IPS DF 6.9 (cell line): ENCODE data around the gene KNL1.

Experiments
- DNase-seq: peaks from one replicate; pipeline ENCODE4 v3.0.0-alpha.2; 2013; ENCODE audit warnings: low read depth, low spot score
- H3K27ac ChIP-seq: one replicate; pipeline ENCODE4 v1.5.1; 2013; ENCODE audit warnings: low read length, control low read depth
- H3K27me3 ChIP-seq: 2 replicates; pipeline ENCODE4 v1.6.1; 2013; ENCODE audit warnings: mild to moderate bottlenecking, low read length; ENCODE audit not compliant: control insufficient read depth, insufficient read depth
- H3K36me3 ChIP-seq: 2 replicates; pipeline ENCODE4 v1.6.1; 2013; ENCODE audit warnings: low read length; ENCODE audit not compliant: control insufficient read depth, insufficient read depth
- H3K4me1 ChIP-seq: 2 replicates; pipeline ENCODE4 v1.6.1; 2013; ENCODE audit warnings: low read length; ENCODE audit not compliant: control insufficient read depth, insufficient read depth
- H3K4me3 ChIP-seq: 2 replicates; pipeline ENCODE4 v1.5.1; 2013; ENCODE audit warnings: mild to moderate bottlenecking, low read length
- H3K9me3 ChIP-seq: 2 replicates; pipeline ENCODE4 v1.6.1; 2013; ENCODE audit warnings: low read length, inconsistent platforms; ENCODE audit not compliant: control insufficient read depth, insufficient read depth
- WGBS: extraction: QIAGEN DNeasy Blood & Tissue Kit; methylation state at CpG from one replicate; pipeline ENCODE4 v1.1.7; 2013; ENCODE audit warnings: mixed read lengths, missing lambda C conversion rate; ENCODE audit not compliant: insufficient read length, insufficient coverage; 5-methylcytosine and 5-hydroxymethylcytosine counted together

KNL1 gene

GRCh38 chr15:40584191-40584590 is 9.9 kb upstream of the KNL1 start:
- Histone ChIP-seq H3K36me3 (no peaks in the 10 kb centered on the region), H3K27me3 (no peaks in the 10 kb centered on the region; the same call in 1 of the 2 replicates), H3K4me1 (no peaks in the 10 kb centered on the region), H3K9me3 (no peaks in the 10 kb centered on the region), H3K27ac (no peak overlapping the region), H3K4me3 (no peak overlapping the region)
- DNase-seq = no peak
- no CpG with 5 or more reads among the region's 2 CpGs for WGBS

- H3K4me3 ChIP-seq = no peak overlapping the region
- no peaks in the 10 kb centered on the region; the same call in 1 of the 2 replicates for H3K4me1 ChIP-seq
Measured at GRCh38 chr15:40590667-40591050, 3.4 kb upstream of the KNL1 start.

GRCh38 chr15:40591389-40591788 is 2.7 kb upstream of the KNL1 start:
- no peaks in the 10 kb centered on the region for H3K9me3 ChIP-seq
- no peaks in the 10 kb centered on the region for H3K27me3 ChIP-seq
- no peaks in the 10 kb centered on the region for H3K36me3 ChIP-seq
- no peak overlapping the region for H3K4me3 ChIP-seq
- no peak for DNase-seq
- H3K4me1 ChIP-seq = no peaks in the 10 kb centered on the region; the same call in 1 of the 2 replicates
- no peak overlapping the region for H3K27ac ChIP-seq
- no CpG with 5 or more reads among the region's 8 CpGs for WGBS

More at GRCh38 chr15:40590667-40591050, 3.4 kb upstream of the KNL1 start:
- no peaks in the 10 kb centered on the region for H3K27me3 ChIP-seq
- no peak overlapping the region for H3K27ac ChIP-seq
- H3K36me3 ChIP-seq = no peaks in the 10 kb centered on the region
- no peak for DNase-seq
- H3K9me3 ChIP-seq = no peaks in the 10 kb centered on the region
- no CpG with 5 or more reads among the region's 12 CpGs for WGBS

GRCh38 chr15:40593165-40593564 is 884 bp upstream of the KNL1 start:
- Histone ChIP-seq H3K9me3 (no peaks in the 10 kb centered on the region), H3K4me3 (no peak overlapping the region), H3K36me3 (no peaks in the 10 kb centered on the region), H3K27me3 (no peaks in the 10 kb centered on the region), H3K27ac (no peak overlapping the region), H3K4me1 (no peaks in the 10 kb centered on the region; the same call in 1 of the 2 replicates)
- no peak for DNase-seq
- no CpG with 5 or more reads among the region's 2 CpGs for WGBS

- no CpG with 5 or more reads among the region's 31 CpGs for WGBS
- H3K27me3 ChIP-seq = no peaks in the 10 kb centered on the region
- DNase-seq = peak; percentile 11
- H3K36me3 ChIP-seq = no peaks in the 10 kb centered on the region
- no peaks in the 10 kb centered on the region for H3K9me3 ChIP-seq
- H3K4me1 ChIP-seq = no peaks in the 10 kb centered on the region; the same call in 1 of the 2 replicates
- peak overlapping the region; percentile 91 for H3K4me3 ChIP-seq
- no peak overlapping the region for H3K27ac ChIP-seq
Measured at GRCh38 chr15:40594429-40594836, 384 bp downstream of the KNL1 start.

- DNase-seq = no peak
- Histone ChIP-seq H3K9me3 (no peaks in the 10 kb centered on the region), H3K27ac (no peak overlapping the region), H3K4me1 (no peaks in the 10 kb centered on the region; the same call in 1 of the 2 replicates), H3K36me3 (no peaks in the 10 kb centered on the region), H3K4me3 (peak overlapping the region; percentile 91; the same call in 1 of the 2 replicates), H3K27me3 (no peaks in the 10 kb centered on the region)
- WGBS = 100% methylated on average over 4 of the region's 5 CpGs
Measured at GRCh38 chr15:40595219-40595618, 1.2 kb downstream of the KNL1 start.

GRCh38 chr15:40595773-40596172 is 1.7 kb downstream of the KNL1 start:
- Histone ChIP-seq H3K4me1 (no peaks in the 10 kb centered on the region; the same call in 1 of the 2 replicates), H3K4me3 (no peak overlapping the region), H3K9me3 (no peaks in the 10 kb centered on the region), H3K27ac (no peak overlapping the region), H3K36me3 (no peaks in the 10 kb centered on the region), H3K27me3 (no peaks in the 10 kb centered on the region)
- no CpG with 5 or more reads among the region's 5 CpGs for WGBS
- no peak for DNase-seq

GRCh38 chr15:40597024-40597423 is 3.0 kb downstream of the KNL1 start:
- WGBS = no CpG with 5 or more reads among the region's 2 CpGs
- no peaks in the 10 kb centered on the region for H3K9me3 ChIP-seq
- H3K27me3 ChIP-seq = no peaks in the 10 kb centered on the region
- no peaks in the 10 kb centered on the region for H3K36me3 ChIP-seq
- H3K27ac ChIP-seq = no peak overlapping the region
- H3K4me3 ChIP-seq = no peak overlapping the region
- no peak for DNase-seq
- no peaks in the 10 kb centered on the region for H3K4me1 ChIP-seq

- WGBS = no CpG with 5 or more reads among the region's 3 CpGs
- no peak for DNase-seq
- Histone ChIP-seq H3K4me3 (no peak overlapping the region), H3K4me1 (no peaks in the 10 kb centered on the region), H3K36me3 (no peaks in the 10 kb centered on the region), H3K27me3 (no peaks in the 10 kb centered on the region), H3K27ac (no peak overlapping the region), H3K9me3 (no peaks in the 10 kb centered on the region)
Measured at GRCh38 chr15:40598126-40598525, 4.1 kb downstream of the KNL1 start.

- Histone ChIP-seq H3K4me3 (no peak overlapping the region), H3K27me3 (no peaks in the 10 kb centered on the region), H3K36me3 (no peaks in the 10 kb centered on the region), H3K9me3 (no peaks in the 10 kb centered on the region), H3K4me1 (no peaks in the 10 kb centered on the region), H3K27ac (no peak overlapping the region)
- WGBS = no CpG with 5 or more reads among the region's 4 CpGs
- no peak for DNase-seq
Measured at GRCh38 chr15:40598672-40599071, 4.6 kb downstream of the KNL1 start.

GRCh38 chr15:40600956-40601355 is 6.9 kb downstream of the KNL1 start:
- no peaks in the 10 kb centered on the region for H3K9me3 ChIP-seq
- no peaks in the 10 kb centered on the region for H3K27me3 ChIP-seq
- H3K4me1 ChIP-seq = no peaks in the 10 kb centered on the region
- no peaks in the 10 kb centered on the region for H3K36me3 ChIP-seq
- H3K27ac ChIP-seq = no peak overlapping the region
- no CpG with 5 or more reads among the region's 12 CpGs for WGBS
- no peak for DNase-seq
- H3K4me3 ChIP-seq = no peak overlapping the region
